Activated CD8-positive, alpha-beta T cell treated with anti-CD3 and anti-CD28 coated beads, Interleukin-2, amount 10 ng/mL, durations not matched to agents 7 days and 5 days (primary cell): ENCODE data around the gene USF3. TPM values are rescaled to one million over a fixed set of nuclear protein-coding genes. Genes with fewer than 3 reads are reported as not detected.
A peak's percentile ranks its signal among the peaks of the same experiment; 100 is the strongest.

Experiments used
- ATAC-seq: fragments of 150-1000 bp; cut with Tn5 transposase; one replicate; pipeline ENCODE4 v1.10.0; 2021; ENCODE audit warnings: moderate library complexity
- CTCF ChIA-PET: fragments of 350-600 bp; sonication (Branson Sonifier 250); formaldehyde crosslinking; loops from one replicate; lab custom pipeline; 2021; ENCODE audit warnings: antibody characterized with exemption; lab: Charles Lee
- POLR2A ChIA-PET: fragments of 350-600 bp; sonication (Branson Sonifier 250); formaldehyde crosslinking; loops from one replicate; lab custom pipeline; 2021; ENCODE audit warnings: antibody characterized with exemption; lab: Charles Lee
- DNase-seq: peaks from one replicate; pipeline ENCODE4 v3.0.0-alpha.2; 2020
- H3K27ac Mint-ChIP-seq: one replicate; pipeline ENCODE4 v1.8.0; 2021; ENCODE audit warnings: mild to moderate bottlenecking, mixed read lengths
- H3K27me3 Mint-ChIP-seq: one replicate; pipeline ENCODE4 v1.8.0; 2021; ENCODE audit warnings: low read depth, mixed read lengths
- H3K36me3 Mint-ChIP-seq: one replicate; pipeline ENCODE4 v1.8.0; 2021; ENCODE audit warnings: low read depth, mixed read lengths
- H3K4me1 Mint-ChIP-seq: one replicate; pipeline ENCODE4 v1.8.0; 2021; ENCODE audit warnings: low read depth, mixed read lengths
- H3K4me3 Mint-ChIP-seq: one replicate; pipeline ENCODE4 v1.8.0; 2021; ENCODE audit warnings: mild to moderate bottlenecking, mixed read lengths
- H3K9me3 Mint-ChIP-seq: one replicate; pipeline ENCODE4 v1.8.0; 2022; ENCODE audit warnings: mixed read lengths; ENCODE audit not compliant: insufficient read depth
- total RNA-seq, 2 experiments: library from RNA; stranded (reverse); gene quantifications; one replicate each; pipeline ENCODE4 v1.2.3, GENCODE V29; 2021

The USF3 gene
- total RNA-seq, 2 experiments from 2014 or later: 16.3 to 18.0 TPM

DNA sequence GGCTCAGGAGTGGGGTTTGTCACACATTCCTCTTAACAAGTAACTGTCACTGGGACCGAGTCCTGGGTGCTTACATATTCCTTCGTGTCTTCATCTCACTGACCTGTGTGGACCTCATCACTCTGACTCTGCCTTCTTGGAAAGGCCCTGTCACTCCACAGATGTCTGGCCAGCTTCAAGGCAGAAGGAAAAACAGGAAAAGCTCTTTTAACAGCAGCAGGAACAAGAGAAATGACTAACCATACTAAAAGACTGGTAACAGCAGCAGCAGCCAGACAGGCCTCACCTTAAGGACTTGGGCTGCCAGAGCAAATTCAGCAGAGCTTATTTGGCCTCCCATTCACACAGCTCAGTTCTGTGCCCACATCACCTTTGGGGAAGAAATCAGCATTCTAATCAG, 68.1 kb downstream of the USF3 start:
- CTCF ChIA-PET: interaction anchor here (0.6 to 3.2 kb wide), 5 partner anchors 38 to 135 kb away, joined by 3 to 14 read pairs (median 4); partner anchors contain the start of gene NAA50
- POLR2A ChIA-PET: no interaction called here

DNA sequence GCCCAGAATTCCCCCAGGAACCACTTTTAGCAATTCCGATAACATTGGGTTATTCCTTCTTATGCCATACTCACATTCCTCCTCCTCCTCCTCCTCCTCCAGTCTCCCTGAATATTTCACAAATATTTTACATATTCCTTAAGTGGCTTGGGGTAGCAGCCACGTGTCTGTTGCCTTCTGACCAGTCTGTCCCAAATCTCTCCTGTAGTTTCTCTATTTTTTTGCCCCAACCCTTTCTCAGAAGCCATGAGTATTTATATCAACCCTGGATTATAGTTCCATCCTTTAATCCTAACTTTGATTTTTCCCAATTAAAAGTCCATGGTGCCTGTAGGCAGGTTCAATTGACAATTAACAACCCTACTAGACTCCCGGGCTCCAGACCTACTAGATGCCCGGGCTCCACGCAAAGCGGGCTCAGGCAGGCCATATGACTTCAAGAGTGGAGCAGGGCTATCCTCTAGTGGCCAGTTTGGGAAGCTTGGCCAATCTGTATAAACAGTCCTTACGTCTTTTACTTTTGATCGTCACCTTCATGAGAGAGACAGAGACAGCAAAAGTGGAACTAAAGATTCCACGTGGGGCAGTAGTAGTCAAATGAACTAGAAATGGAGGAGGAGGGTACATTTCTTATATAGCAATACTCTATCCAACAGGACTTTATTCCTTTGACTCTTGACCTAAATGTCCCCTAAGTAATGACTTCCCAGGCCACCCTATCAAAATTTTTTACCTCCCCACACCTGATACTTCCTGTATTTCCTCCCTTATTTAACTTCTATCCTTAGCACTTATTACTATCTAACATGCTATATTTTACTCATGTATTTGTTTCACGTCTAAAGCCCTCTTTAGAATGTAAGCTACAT, 69.7 kb downstream of the USF3 start:
- Mint-ChIP-seq H3K27ac (peak overlapping the region; percentile 1), H3K9me3 (no peaks in the 10 kb centered on the region), H3K36me3 (peaks cover 35% of the 10 kb centered on the region), H3K4me3 (no peak overlapping the region), H3K27me3 (no peaks in the 10 kb centered on the region), H3K4me1 (no peaks in the 10 kb centered on the region)
- CTCF ChIA-PET: interaction anchor here (1.0 to 2.8 kb wide), 5 partner anchors 49 to 337 kb away, joined by 3 to 11 read pairs (median 4); partner anchors contain the start of gene NAA50
- ATAC-seq (no peak), DNase-seq (peak; percentile 26)
- POLR2A ChIA-PET: no interaction called here

More for the DNA sequence above, 68.1 kb downstream of the USF3 start:
- H3K27ac Mint-ChIP-seq: peak overlapping the region; percentile 34
- no peaks in the 10 kb centered on the region for H3K27me3 Mint-ChIP-seq
- DNase-seq (no peak), ATAC-seq (no peak)
- H3K4me1 Mint-ChIP-seq: no peaks in the 10 kb centered on the region
- no peak overlapping the region for H3K4me3 Mint-ChIP-seq
- no peaks in the 10 kb centered on the region for H3K9me3 Mint-ChIP-seq
- H3K36me3 Mint-ChIP-seq: peaks cover 35% of the 10 kb centered on the region

DNA sequence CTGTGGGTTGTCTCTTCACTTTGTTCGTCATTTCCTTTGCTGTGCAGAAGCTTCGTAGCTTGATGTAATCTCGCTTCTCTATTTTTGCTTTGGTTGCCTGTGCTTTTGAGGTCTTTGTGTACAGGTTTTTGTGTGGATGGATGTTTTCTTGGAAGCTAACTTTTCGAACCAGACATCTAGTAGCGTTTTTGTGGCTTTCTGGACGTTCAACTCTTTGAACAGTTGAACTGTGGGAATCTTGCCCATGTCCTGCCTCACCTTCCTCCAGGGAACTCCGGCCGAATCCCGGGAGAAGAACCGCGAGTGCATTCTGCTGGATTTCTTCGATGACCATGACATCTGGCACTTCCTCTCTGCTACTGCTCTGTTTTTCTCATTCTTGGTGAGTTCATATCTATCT, 70.6 kb downstream of the USF3 start:
- Mint-ChIP-seq H3K27ac (no peak overlapping the region), H3K27me3 (no peaks in the 10 kb centered on the region), H3K4me3 (no peak overlapping the region), H3K9me3 (no peaks in the 10 kb centered on the region), H3K36me3 (peaks cover 36% of the 10 kb centered on the region), H3K4me1 (no peaks in the 10 kb centered on the region)
- ChIA-PET CTCF (interaction anchor here (1.4 kb wide), 1 partner anchor 48 kb away, joined by 5 read pairs; no protein-coding TSS in a partner anchor), POLR2A (interaction anchor here (0.6 kb wide), 1 partner anchor 84 kb away, joined by 6 read pairs; no protein-coding TSS in a partner anchor)
- ATAC-seq (no peak), DNase-seq (no peak)

DNA sequence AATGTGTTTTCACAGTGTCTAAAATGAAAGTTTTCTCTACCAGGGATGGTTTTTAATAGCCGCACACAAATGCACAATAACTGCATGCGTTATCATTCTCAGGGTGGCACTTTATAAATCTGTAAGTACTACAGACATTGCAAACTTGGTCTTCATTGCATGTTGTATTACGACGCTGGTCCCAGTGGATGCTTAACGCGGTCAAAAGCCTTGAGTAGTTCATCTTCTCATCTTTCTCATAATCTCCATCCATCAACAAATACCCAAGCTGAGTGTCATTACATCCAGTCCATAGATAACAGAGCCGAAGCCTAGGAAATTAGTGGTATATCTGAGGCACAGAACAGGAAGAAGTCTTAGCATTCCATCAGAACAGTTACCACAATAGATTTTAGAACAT, 72.6 kb downstream of the USF3 start:
- H3K27me3 Mint-ChIP-seq: no peaks in the 10 kb centered on the region
- ChIA-PET CTCF (no interaction called here), POLR2A (no interaction called here)
- no peak for ATAC-seq
- peaks cover 30% of the 10 kb centered on the region for H3K36me3 Mint-ChIP-seq
- H3K4me3 Mint-ChIP-seq: no peak overlapping the region
- H3K4me1 Mint-ChIP-seq: no peaks in the 10 kb centered on the region
- no peak overlapping the region for H3K27ac Mint-ChIP-seq
- DNase-seq: no peak
- no peaks in the 10 kb centered on the region for H3K9me3 Mint-ChIP-seq

DNA sequence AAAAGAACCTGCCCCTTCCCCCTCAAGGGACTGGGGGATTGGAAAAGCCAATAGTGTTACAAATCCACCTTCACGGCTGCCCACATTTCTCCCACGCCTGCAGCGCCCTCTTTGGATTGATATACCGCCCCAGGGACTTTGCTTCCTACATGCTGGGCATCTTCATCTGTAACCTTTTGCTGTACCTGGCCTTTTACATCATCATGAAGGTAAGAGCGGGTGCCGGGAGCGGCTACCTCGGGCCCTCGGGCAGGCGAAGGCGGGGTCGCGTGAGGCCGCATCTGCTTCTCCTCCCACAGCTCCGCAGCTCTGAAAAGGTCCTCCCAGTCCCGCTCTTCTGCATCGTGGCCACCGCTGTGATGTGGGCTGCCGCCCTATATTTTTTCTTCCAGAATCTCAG, 73.1 kb downstream of the USF3 start:
- CTCF ChIA-PET: no interaction called here
- H3K4me3 Mint-ChIP-seq: no peak overlapping the region
- no peak overlapping the region for H3K27ac Mint-ChIP-seq
- no peaks in the 10 kb centered on the region for H3K9me3 Mint-ChIP-seq
- H3K4me1 Mint-ChIP-seq: no peaks in the 10 kb centered on the region
- no peak for DNase-seq
- ATAC-seq: no peak
- peaks cover 27% of the 10 kb centered on the region for H3K36me3 Mint-ChIP-seq
- POLR2A ChIA-PET: no interaction called here
- no peaks in the 10 kb centered on the region for H3K27me3 Mint-ChIP-seq

DNA sequence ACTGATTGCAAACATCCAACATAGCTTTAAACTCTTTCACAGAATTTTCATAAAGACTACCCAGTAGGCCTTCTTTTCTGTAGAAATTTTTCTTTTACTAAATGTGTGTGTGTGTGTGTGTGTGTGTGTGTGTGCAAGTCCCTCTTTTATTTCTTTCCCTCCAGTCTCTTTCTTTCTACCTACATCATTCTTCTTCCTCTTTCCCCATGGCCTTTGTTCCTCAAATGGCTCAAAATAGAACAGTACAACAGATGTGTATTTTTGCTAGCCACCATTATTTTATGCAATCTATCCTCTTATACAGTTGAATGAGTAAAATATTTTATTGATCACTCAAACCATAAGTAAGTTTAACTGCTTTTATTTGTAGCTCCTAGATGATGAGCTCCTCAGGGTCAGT, 76.4 kb downstream of the USF3 start:
- POLR2A ChIA-PET: no interaction called here
- H3K36me3 Mint-ChIP-seq: peaks cover 27% of the 10 kb centered on the region
- CTCF ChIA-PET: interaction anchor here (1.1 to 1.4 kb wide), 2 partner anchors 43 to 125 kb away, joined by 3 to 4 read pairs; no protein-coding TSS in a partner anchor
- ATAC-seq (no peak), DNase-seq (no peak)
- no peaks in the 10 kb centered on the region for H3K9me3 Mint-ChIP-seq
- H3K27me3 Mint-ChIP-seq: no peaks in the 10 kb centered on the region
- H3K4me3 Mint-ChIP-seq: no peak overlapping the region
- no peak overlapping the region for H3K27ac Mint-ChIP-seq
- no peaks in the 10 kb centered on the region for H3K4me1 Mint-ChIP-seq

DNA sequence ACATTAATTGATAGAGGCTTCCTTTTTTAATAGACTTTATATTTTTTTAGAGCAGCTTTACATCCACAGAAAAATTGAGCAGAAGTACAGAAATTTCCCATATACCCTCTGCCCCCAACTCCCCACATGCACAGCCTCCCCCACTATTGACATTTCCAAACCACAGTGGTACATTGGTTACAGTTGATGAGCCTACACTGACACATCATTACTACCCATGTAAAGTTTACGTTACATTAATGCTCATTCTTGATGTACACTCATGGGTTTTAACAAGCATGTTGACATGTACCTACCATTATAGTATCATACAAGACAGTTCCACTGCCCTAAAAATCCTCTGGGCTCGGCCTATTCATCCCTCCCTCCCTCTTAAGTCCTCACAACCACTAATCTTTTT, 78.7 kb downstream of the USF3 start:
- Mint-ChIP-seq H3K27me3 (no peaks in the 10 kb centered on the region), H3K4me3 (no peak overlapping the region), H3K36me3 (peaks cover 16% of the 10 kb centered on the region), H3K27ac (no peak overlapping the region), H3K9me3 (no peaks in the 10 kb centered on the region), H3K4me1 (no peaks in the 10 kb centered on the region)
- DNase-seq (no peak), ATAC-seq (no peak)
- ChIA-PET POLR2A (no interaction called here), CTCF (no interaction called here)

DNA sequence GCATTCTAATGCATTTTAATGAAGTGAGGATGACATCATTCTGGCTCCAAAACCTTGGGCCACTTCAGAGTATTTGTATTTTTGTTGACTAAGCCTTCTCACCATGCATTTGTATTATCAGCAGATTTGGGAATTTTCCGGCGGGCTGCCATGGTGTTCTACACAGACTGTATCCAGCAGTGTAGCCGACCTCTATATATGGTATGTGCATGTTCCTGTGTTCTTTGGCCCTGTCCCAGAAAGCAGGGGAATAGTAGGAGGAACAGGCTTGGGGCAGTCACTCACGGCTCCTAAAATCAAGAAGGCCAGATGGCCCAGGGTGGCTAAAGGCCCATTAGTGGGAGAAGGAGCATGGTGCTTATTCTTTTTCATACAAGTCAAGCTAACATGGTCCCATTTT, 80.5 kb downstream of the USF3 start:
- Mint-ChIP-seq H3K36me3 (peaks cover 29% of the 10 kb centered on the region), H3K27ac (no peak overlapping the region), H3K9me3 (no peaks in the 10 kb centered on the region), H3K4me1 (no peaks in the 10 kb centered on the region), H3K4me3 (no peak overlapping the region), H3K27me3 (no peaks in the 10 kb centered on the region)
- POLR2A ChIA-PET: no interaction called here
- DNase-seq (no peak), ATAC-seq (no peak)
- CTCF ChIA-PET: no interaction called here

DNA sequence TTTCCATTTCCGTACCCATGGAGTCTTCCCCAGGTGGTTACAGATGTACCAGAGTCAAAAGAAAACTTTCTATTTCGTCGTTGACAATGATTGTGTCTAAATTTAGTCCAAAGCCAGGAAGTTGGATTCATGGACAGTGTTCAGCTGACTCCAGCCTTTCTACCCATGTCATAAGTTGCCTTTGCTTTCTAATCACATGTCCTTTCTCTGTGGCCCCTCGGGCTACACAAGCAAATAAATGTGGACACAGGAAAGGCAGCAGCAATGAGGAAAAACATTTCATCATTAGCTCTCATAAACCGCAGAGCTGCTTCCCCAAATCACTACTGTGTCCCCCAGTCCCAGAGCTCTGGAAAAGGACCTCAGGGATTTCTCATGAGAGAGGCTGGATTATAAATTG, 82.0 kb downstream of the USF3 start:
- Mint-ChIP-seq H3K4me3 (no peak overlapping the region), H3K36me3 (peaks cover 38% of the 10 kb centered on the region), H3K27me3 (no peaks in the 10 kb centered on the region), H3K9me3 (no peaks in the 10 kb centered on the region), H3K4me1 (no peaks in the 10 kb centered on the region), H3K27ac (no peak overlapping the region)
- ChIA-PET CTCF (interaction anchor here (1.2 kb wide), 1 partner anchor 121 kb away, joined by 3 read pairs; no protein-coding TSS in a partner anchor), POLR2A (no interaction called here)
- no peak for ATAC-seq
- DNase-seq: no peak

DNA sequence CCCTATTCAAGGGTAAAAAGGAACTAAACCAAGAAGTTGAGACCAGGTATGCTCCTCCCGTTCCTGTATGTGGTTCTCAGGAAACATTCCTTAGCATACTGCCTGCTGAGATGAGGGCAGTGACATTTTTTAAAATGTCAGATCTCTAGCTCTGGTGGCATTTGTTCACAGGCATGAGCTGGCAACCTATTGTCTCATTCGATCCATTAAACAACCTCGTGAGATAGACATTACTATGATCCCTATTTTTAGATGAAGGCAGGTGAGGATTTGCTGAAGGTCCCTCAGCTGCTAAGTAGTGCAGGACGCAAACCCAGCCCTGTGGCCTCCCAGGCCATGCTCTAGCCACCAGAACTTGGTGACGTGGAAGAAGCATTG, 89.2 kb downstream of the USF3 start:
- ChIA-PET CTCF (interaction anchor here (0.6 kb wide), 1 partner anchor 112 kb away, joined by 3 read pairs; no protein-coding TSS in a partner anchor), POLR2A (no interaction called here)
- peak overlapping the region; percentile 9 for H3K4me3 Mint-ChIP-seq
- H3K9me3 Mint-ChIP-seq: no peaks in the 10 kb centered on the region
- H3K27ac Mint-ChIP-seq: peak overlapping the region; percentile 74
- no peak for ATAC-seq
- DNase-seq: no peak
- peaks cover 35% of the 10 kb centered on the region for H3K4me1 Mint-ChIP-seq
- H3K36me3 Mint-ChIP-seq: peaks cover 66% of the 10 kb centered on the region
- H3K27me3 Mint-ChIP-seq: no peaks in the 10 kb centered on the region

DNA sequence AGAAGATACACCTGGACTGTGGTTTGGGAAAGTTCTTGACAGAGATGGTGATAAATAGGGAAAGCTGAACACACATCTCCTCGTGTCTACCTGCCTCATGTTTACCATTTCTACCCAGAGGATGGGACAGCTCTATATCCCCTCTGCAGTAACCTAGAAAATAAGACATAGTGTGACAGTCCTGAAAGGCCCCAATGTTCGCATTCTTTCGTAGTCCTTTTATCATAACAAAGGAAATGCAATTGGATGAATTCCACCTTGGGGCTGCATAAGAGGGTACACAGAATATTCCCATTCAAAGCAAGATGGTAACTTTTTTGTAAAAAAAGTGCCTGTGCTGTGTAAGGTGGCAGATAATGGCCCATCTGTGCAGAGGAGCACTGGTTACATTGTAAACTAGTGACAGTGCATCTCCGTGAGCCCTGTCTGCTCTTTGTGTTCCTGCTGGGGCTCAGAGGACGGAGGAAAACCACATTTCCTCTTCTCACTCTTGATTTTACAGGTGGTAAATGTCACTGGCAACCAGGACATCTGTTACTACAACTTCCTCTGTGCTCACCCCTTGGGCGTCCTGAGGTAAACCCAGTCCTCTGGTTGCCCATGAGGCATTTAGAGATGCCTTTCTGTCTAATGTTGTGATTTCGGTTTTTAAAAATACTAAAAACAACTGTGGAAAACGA, 89.8 kb downstream of the USF3 start:
- ChIA-PET CTCF (interaction anchor here (1.4 to 2.6 kb wide), 3 partner anchors 29 to 138 kb away, joined by 4 to 12 read pairs (median 8); no protein-coding TSS in a partner anchor), POLR2A (interaction anchor here (1.1 kb wide), 1 partner anchor 87 kb away, joined by 3 read pairs; no protein-coding TSS in a partner anchor)
- DNase-seq: peak; percentile 79
- Mint-ChIP-seq H3K4me1 (peaks cover 35% of the 10 kb centered on the region), H3K9me3 (no peaks in the 10 kb centered on the region), H3K36me3 (peaks cover 61% of the 10 kb centered on the region), H3K27me3 (no peaks in the 10 kb centered on the region), H3K4me3 (peak overlapping the region; percentile 9), H3K27ac (peak overlapping the region; percentile 74)
- peak; percentile 98 for ATAC-seq
